K562 (cell line): ENCODE data around the gene MIEF1. TPM values are rescaled to one million over a fixed set of nuclear protein-coding genes. Genes with fewer than 3 reads are reported as not detected.
A peak's percentile ranks its signal among the peaks of the same experiment; 100 is the strongest.

Experiments used
- ATAC-seq: fragments of 200-7000 bp; cut with Tn5 transposase; 3 replicates; pipeline ENCODE4 v1.9.1; 2020; ENCODE audit warnings: moderate library complexity
- BruUV-seq: library from RNA; stranded (reverse); fragments of 400-500 nt; replicated peaks from 2 replicates; lab custom pipeline; 2021; lab: Mats Ljungman, UMichigan
- CTCF ChIA-PET: fragments of 300-600 bp; formaldehyde crosslinking; extraction: SDS; loops from one replicate; lab custom pipeline; 2021; ENCODE audit warnings: low intra/inter-chr PET ratio; lab: Yijun Ruan, JAX
- POLR2A ChIA-PET: fragments of 300-600, 350-650 bp; sonication (Branson Sonifier 250); formaldehyde crosslinking; extraction: SDS; loops from one replicate; lab custom pipeline; 2021; ENCODE audit warnings: antibody characterized with exemption, inconsistent platforms; lab: Yijun Ruan, JAX
- DNase-seq, 4 experiments: peaks; one replicate each; pipeline versions ENCODE4 v3.0.0 to v3.0.0-alpha.2; 2011 to 2018; ENCODE audit warnings: low spot score in 3 of 4, mixed read lengths in 3 of 4; ENCODE audit errors: extremely low read depth in 1 of 4
- FAIRE-seq: peaks from 2 replicates; lab custom pipeline; 2011; peaks lifted over from hg19 to GRCh38; lab: Jason Lieb, UNC
- H2AFZ ChIP-seq: 2 replicates; pipeline ENCODE4 v1.6.0; 2011; ENCODE audit warnings: low read depth, low read length, control low read depth, inconsistent platforms
- H3K27ac ChIP-seq: fragments of 200-600 bp; 3 replicates; pipeline ENCODE4 v1.8.0; 2011; ENCODE audit warnings: low read depth, mild to moderate bottlenecking, control low read depth, inconsistent platforms, low read length, moderate library complexity, mixed read lengths; ENCODE audit errors: extremely low read depth
- H3K27me3 ChIP-seq, 2 experiments: fragments of 300-600 bp in 1 of 2; 2 replicates in 1 of 2; 3 replicates in 1 of 2; pipeline versions ENCODE4 v1.6.0 to v1.8.0; 2011; ENCODE audit warnings: inconsistent platforms in 2 of 2, low read length in 2 of 2, mild to moderate bottlenecking in 1 of 2, mixed read lengths in 1 of 2, moderate library complexity in 1 of 2; ENCODE audit not compliant: control insufficient read depth in 2 of 2, insufficient read depth in 2 of 2
- H3K36me3 ChIP-seq: fragments of 300-600 bp; 3 replicates; pipeline ENCODE4 v1.8.0; 2011; ENCODE audit warnings: mild to moderate bottlenecking, low read length, inconsistent platforms; ENCODE audit not compliant: control insufficient read depth, insufficient read depth
- H3K4me1 ChIP-seq, 2 experiments: fragments of 200-600 bp in 1 of 2; replicated peaks in 1 of 2; 2 replicates in 1 of 2; 3 replicates in 1 of 2; pipeline versions ENCODE4 v1.5.1 to v1.8.0; 2011; ENCODE audit warnings: inconsistent platforms in 2 of 2, low read length in 2 of 2, mild to moderate bottlenecking in 1 of 2, mixed read lengths in 1 of 2, moderate library complexity in 1 of 2; ENCODE audit not compliant: control insufficient read depth in 2 of 2, insufficient read depth in 2 of 2
- H3K4me2 ChIP-seq: 2 replicates; pipeline ENCODE4 v1.6.1; 2011; ENCODE audit warnings: low read length, control low read depth, inconsistent platforms, mixed read lengths; ENCODE audit not compliant: insufficient read depth
- H3K4me3 ChIP-seq: fragments of 200-600 bp; sonication (generic), shearing (Covaris generic); 2 replicates; pipeline ENCODE4 v1.5.1; 2016; ENCODE audit warnings: control low read depth, inconsistent platforms
- H3K79me2 ChIP-seq: fragments of 200-600 bp; 3 replicates; pipeline ENCODE4 v1.8.0; 2011; ENCODE audit warnings: low read length, inconsistent platforms; ENCODE audit not compliant: control insufficient read depth, insufficient read depth
- H3K9ac ChIP-seq, 2 experiments: 2 replicates each; pipeline versions ENCODE4 v1.6.0 to v1.6.1; 2011; ENCODE audit warnings: low read depth in 2 of 2, low read length in 2 of 2, control low read depth in 1 of 2, inconsistent platforms in 1 of 2, mild to moderate bottlenecking in 1 of 2, mixed read lengths in 1 of 2; ENCODE audit not compliant: insufficient read depth in 1 of 2
- H3K9me1 ChIP-seq: one replicate; pipeline ENCODE4 v1.6.0; 2011; ENCODE audit warnings: inconsistent platforms, mild to moderate bottlenecking, low read length, moderate library complexity; ENCODE audit not compliant: control insufficient read depth, insufficient read depth
- H3K9me3 ChIP-seq: replicated peaks from 2 replicates; pipeline ENCODE4 v1.5.1; 2011; ENCODE audit warnings: low read depth, low read length, inconsistent platforms; ENCODE audit not compliant: control insufficient read depth, insufficient read depth
- H4K20me1 ChIP-seq: replicated peaks from 2 replicates; pipeline ENCODE4 v1.6.1; 2011; ENCODE audit warnings: low read length, inconsistent platforms, mixed read lengths; ENCODE audit not compliant: control insufficient read depth, insufficient read depth
- BCOR ChIP-seq: fragments of 450-650 bp; IDR thresholded peaks from 2 replicates; pipeline ENCODE4 v1.6.1; 2016
- CTCFL ChIP-seq: IDR thresholded peaks from 2 replicates; pipeline ENCODE4 v1.6.1; 2011; ENCODE audit warnings: borderline replicate concordance, low read depth, mild to moderate bottlenecking, moderate library complexity, low read length; ENCODE audit not compliant: insufficient read depth, poor library complexity, severe bottlenecking
- E2F8 ChIP-seq: fragments of 450-650 bp; IDR thresholded peaks from 2 replicates; pipeline ENCODE4 v1.7.1; 2018; ENCODE audit warnings: mild to moderate bottlenecking, low read depth; ENCODE audit not compliant: partially characterized antibody
- JUND ChIP-seq, 2 experiments: IDR thresholded peaks; 2 replicates in 1 of 2; 3 replicates in 1 of 2; pipeline ENCODE4 v1.6.1; 2011; ENCODE audit warnings: borderline replicate concordance in 2 of 2, low read depth in 2 of 2, low read length in 2 of 2, improper control_type of control experiment in 1 of 2, missing biosample characterization in 1 of 2, missing genetic modification characterization in 1 of 2, missing genetic modification reagents in 1 of 2
- MECOM ChIP-seq: fragments of 250-450 bp; sonication (Bioruptor Pico); IDR thresholded peaks from 2 replicates; pipeline ENCODE4 v1.8.0; 2022; ENCODE audit warnings: inconsistent platforms
- MYC ChIP-seq, 2 experiments: fragments of 250-450 bp in 1 of 2; sonication (Bioruptor Pico) in 1 of 2; IDR thresholded peaks; 2 replicates each; pipeline versions ENCODE4 v1.5.1 to v1.6.1; 2012 to 2021; ENCODE audit warnings: low read depth in 2 of 2, borderline replicate concordance in 1 of 2, improper control_type of control experiment in 1 of 2, low read length in 1 of 2, mild to moderate bottlenecking in 1 of 2, moderate library complexity in 1 of 2
- NR3C1 ChIP-seq: sonication (generic); formaldehyde crosslinking; IDR thresholded peaks from 2 replicates; pipeline ENCODE4 v1.8.1; 2022; ENCODE audit warnings: missing genetic modification reagents
- NRF1 ChIP-seq, 2 experiments: fragments of 450-650 bp; IDR thresholded peaks in 1 of 2; conservative IDR thresholded peaks in 1 of 2; 2 replicates each; pipeline ENCODE4 v1.6.1; 2014; ENCODE audit warnings: mild to moderate bottlenecking in 2 of 2
- RHOXF2B ChIP-seq: fragments of 250-450 bp; sonication (Bioruptor Pico); conservative IDR thresholded peaks from 2 replicates; pipeline ENCODE4 v1.5.1; 2021
- TRIM24 ChIP-seq, 2 experiments: fragments of 450-650 bp; IDR thresholded peaks; 2 replicates each; pipeline ENCODE4 v1.6.1; 2016
- ZBTB17 ChIP-seq: fragments of 450-650 bp; formaldehyde crosslinking; IDR thresholded peaks from 2 replicates; pipeline ENCODE4 v1.4.0; 2020; ENCODE audit warnings: mild to moderate bottlenecking
- WGBS: fragments of 100-300 bp; shearing (Covaris generic); methylation state at CpG from one replicate; pipeline ENCODE4 v1.1.6; 2016; ENCODE audit warnings: low coverage, mixed read lengths; ENCODE audit not compliant: insufficient coverage; ENCODE audit errors: missing lambda C conversion rate; 5-methylcytosine and 5-hydroxymethylcytosine counted together
- in situ Hi-C: fragments of 300-500 bp; cut with MboI; formaldehyde crosslinking; loops from 4 replicates; pipeline ENCODE4 v1.15.0; 2018; ENCODE audit warnings: inconsistent platforms, mixed read lengths
- intact Hi-C: fragments of 100-400 bp; cut with micrococcal nuclease; formaldehyde crosslinking; loops from 2 replicates; pipeline ENCODE4 v1.14.2; 2022
- polyA plus RNA-seq, 8 experiments: library from polyadenylated mRNA; depleted of rRNA in 4 of 8; stranded (reverse) in 5 of 8; unstranded in 3 of 8; fragments of >200 nt; fragmentation: Nextera tagmentation in 2 of 8; fragmentation: Illumina TruSeq in 1 of 8; extraction: Ambion mirVana in 2 of 8; extraction: Trizol in 1 of 8; gene quantifications; 2 replicates each; pipeline versions ENCODE4 v1.2.1 to v1.2.3, GENCODE V29; 2011 to 2014; ENCODE audit warnings: inconsistent platforms in 1 of 8, missing spikeins in 1 of 8
- total RNA-seq, 7 experiments: library from RNA; depleted of rRNA in 6 of 7; stranded (reverse); fragments of >200 nt in 6 of 7; fragmentation: Illumina TruSeq in 2 of 7; extraction: Trizol in 2 of 7; gene quantifications; 2 replicates each; pipeline versions ENCODE4 v1.2.1 to v1.2.3, GENCODE V29; 2011 to 2021; ENCODE audit warnings: low replicate concordance in 1 of 7
- TF ChIP-seq, protein P1 (sequence below): fragments of 250-450 bp; sonication (Bioruptor Pico); IDR thresholded peaks from 2 replicates; pipeline ENCODE4 v1.8.0; 2021; ENCODE audit warnings: mild to moderate bottlenecking, moderate library complexity

Gene MIEF1
- total and polyA plus RNA-seq, 9 of the 15 experiments (the other 6 are each of a cell fraction or from before 2014, with no cell fraction given) = 10.9 to 51.8 (median 25.5) TPM

- peak; percentile 40; the same call in 1 of the 2 replicates for TF ChIP-seq MYC (IDR thresholded peaks at IDR 0.05; ENCODE audit: low read depth, low read length)
- TF ChIP-seq MYC (CRISPR knock-in tag; IDR thresholded peaks at IDR 0.05; ENCODE audit: borderline replicate concordance, low read depth) = no peak
- TF ChIP-seq NRF1 (conservative IDR thresholded peaks at IDR 0.05 in 1 of 2, IDR thresholded peaks at IDR 0.05 in 1 of 2) = peak; percentile 13 to 15; a peak in 1 of 4 replicates
- TF ChIP-seq CTCFL = peak; percentile 58
Observed at GRCh38 chr22:39543095-39543494, 41.0 kb downstream of the MIEF1 start (continued).

GRCh38 chr22:39545386-39546365, 43.6 kb downstream of the MIEF1 start:
- DNase-seq (peak; percentile 49 to 66 (median 62)), FAIRE-seq (peak; percentile 68), ATAC-seq (peak; percentile 81)
- intact Hi-C loops = loop anchor here (10.0 kb wide), 1 partner anchor 799 kb away; the partner anchor contains the start of gene ADSL
- Histone ChIP-seq H3K27me3 (peaks cover 0 to 29% of the 10 kb centered on the region in 2 experiments; a peak in 3 of 5 replicates), H3K4me2 (no peak overlapping the region), H3K9me3 (no peaks in the 10 kb centered on the region), H3K9me1 (no peaks in the 10 kb centered on the region), H3K4me1 (peaks cover 0 to 6% of the 10 kb centered on the region in 2 experiments; a peak in 1 of 5 replicates), H3K27ac (no peak overlapping the region), H3K79me2 (no peaks in the 10 kb centered on the region), H2AFZ (no peak overlapping the region), H3K36me3 (no peaks in the 10 kb centered on the region), H3K9ac (no peak overlapping the region), H4K20me1 (no peaks in the 10 kb centered on the region), H3K4me3 (no peak overlapping the region)
- CTCF ChIA-PET = no interaction called here
- WGBS = 10% methylated on average over 36 of the region's 39 CpGs
- POLR2A ChIA-PET = no interaction called here
- no TSS peak for BruUV-seq
- in situ Hi-C loops = no loop called here
- TF ChIP-seq JUND (IDR thresholded peaks at IDR 0.05; ENCODE audit: borderline replicate concordance, low read depth, low read length) (0 out of 2 replicates have a peak, but pooled peaks have one; percentile 6), JUND (tag; IDR thresholded peaks at IDR 0.05; ENCODE audit: borderline replicate concordance, low read depth, low read length) (no peak), NR3C1 (CRISPR knock-in tag) (no peak), BCOR (no peak), MECOM (CRISPR knock-in tag) (no peak), RHOXF2B (CRISPR knock-in tag) (no peak), E2F8 (no peak), TRIM24 (IDR thresholded peaks at IDR 0.05) (no peak), ZBTB17 (CRISPR knock-in tag) (no peak)
- TF ChIP-seq, protein P1, sequence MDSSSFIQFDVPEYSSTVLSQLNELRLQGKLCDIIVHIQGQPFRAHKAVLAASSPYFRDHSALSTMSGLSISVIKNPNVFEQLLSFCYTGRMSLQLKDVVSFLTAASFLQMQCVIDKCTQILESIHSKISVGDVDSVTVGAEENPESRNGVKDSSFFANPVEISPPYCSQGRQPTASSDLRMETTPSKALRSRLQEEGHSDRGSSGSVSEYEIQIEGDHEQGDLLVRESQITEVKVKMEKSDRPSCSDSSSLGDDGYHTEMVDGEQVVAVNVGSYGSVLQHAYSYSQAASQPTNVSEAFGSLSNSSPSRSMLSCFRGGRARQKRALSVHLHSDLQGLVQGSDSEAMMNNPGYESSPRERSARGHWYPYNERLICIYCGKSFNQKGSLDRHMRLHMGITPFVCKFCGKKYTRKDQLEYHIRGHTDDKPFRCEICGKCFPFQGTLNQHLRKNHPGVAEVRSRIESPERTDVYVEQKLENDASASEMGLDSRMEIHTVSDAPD (CRISPR knock-in tag) = no peak
